Trophoblast cell (in vitro differentiated cells and primary cell): ENCODE data around the gene CDKAL1.
"Not testable (repeated sequence)": the region's sequence is repeated elsewhere in the genome, so short reads cannot be mapped to it uniquely, and the experiment has no call there.

ENCODE experiments used
- DNase-seq, 2 donors: peaks; one replicate each; pipeline ENCODE4 v3.0.0-alpha.2; 2016
- H2AFZ ChIP-seq: 2 replicates; pipeline ENCODE4 v1.6.1; 2013; ENCODE audit warnings: low read length, moderate library complexity, mild to moderate bottlenecking; ENCODE audit not compliant: insufficient read depth, poor library complexity
- H2AK5ac ChIP-seq: 2 replicates; pipeline ENCODE4 v1.6.1; 2013; ENCODE audit warnings: mild to moderate bottlenecking, low read length
- H2BK120ac ChIP-seq: 2 replicates; pipeline ENCODE4 v1.6.1; 2013; ENCODE audit warnings: low read length, mild to moderate bottlenecking, moderate library complexity; ENCODE audit not compliant: insufficient read depth, poor library complexity
- H2BK12ac ChIP-seq: 2 replicates; pipeline ENCODE4 v1.6.1; 2013; ENCODE audit warnings: mild to moderate bottlenecking, low read length, moderate library complexity
- H2BK5ac ChIP-seq: 2 replicates; pipeline ENCODE4 v1.6.1; 2013; ENCODE audit warnings: low read length, low read depth, moderate library complexity, mild to moderate bottlenecking; ENCODE audit not compliant: poor library complexity
- H3K14ac ChIP-seq: 2 replicates; pipeline ENCODE4 v1.6.1; 2013; ENCODE audit warnings: mild to moderate bottlenecking, low read length
- H3K18ac ChIP-seq: 2 replicates; pipeline ENCODE4 v1.6.1; 2013; ENCODE audit warnings: mild to moderate bottlenecking, low read length
- H3K23ac ChIP-seq: 2 replicates; pipeline ENCODE4 v1.6.1; 2013; ENCODE audit warnings: low read length
- H3K27ac ChIP-seq: 2 replicates; pipeline ENCODE4 v1.5.1; 2013; ENCODE audit warnings: low read depth, mild to moderate bottlenecking, inconsistent platforms, low read length, moderate library complexity
- H3K27me3 ChIP-seq: 2 replicates; pipeline ENCODE4 v1.6.1; 2013; ENCODE audit warnings: inconsistent platforms, mild to moderate bottlenecking, low read length, moderate library complexity; ENCODE audit not compliant: insufficient read depth
- H3K36me3 ChIP-seq, 2 experiments: 1 replicate in 1 of 2; 2 replicates in 1 of 2; pipeline ENCODE4 v1.6.1; 2013; ENCODE audit warnings: low read length in 2 of 2, mild to moderate bottlenecking in 2 of 2, moderate library complexity in 1 of 2; ENCODE audit not compliant: insufficient read depth in 2 of 2, control insufficient read depth in 1 of 2
- H3K4ac ChIP-seq: 2 replicates; pipeline ENCODE4 v1.6.1; 2013; ENCODE audit warnings: low read depth, mild to moderate bottlenecking, low read length, moderate library complexity
- H3K4me1 ChIP-seq, 2 experiments: 1 replicate in 1 of 2; 2 replicates in 1 of 2; pipeline ENCODE4 v1.6.1; 2013; ENCODE audit warnings: low read length in 2 of 2, mild to moderate bottlenecking in 2 of 2, moderate library complexity in 1 of 2; ENCODE audit not compliant: insufficient read depth in 2 of 2, control insufficient read depth in 1 of 2
- H3K4me2 ChIP-seq: 2 replicates; pipeline ENCODE4 v1.6.1; 2013; ENCODE audit warnings: inconsistent platforms, mild to moderate bottlenecking, low read length, moderate library complexity
- H3K4me3 ChIP-seq: 2 replicates; pipeline ENCODE4 v1.5.1; 2013; ENCODE audit warnings: mild to moderate bottlenecking, low read depth, low read length, inconsistent platforms
- H3K79me1 ChIP-seq: one replicate; pipeline ENCODE4 v1.6.1; 2013; ENCODE audit warnings: low read length
- H3K79me2 ChIP-seq: 2 replicates; pipeline ENCODE4 v1.6.1; 2013; ENCODE audit warnings: low read length, mild to moderate bottlenecking; ENCODE audit not compliant: control insufficient read depth, insufficient read depth, poor library complexity
- H3K9ac ChIP-seq: 2 replicates; pipeline ENCODE4 v1.6.1; 2013; ENCODE audit warnings: mild to moderate bottlenecking, low read length
- H3K9me3 ChIP-seq: 2 replicates; pipeline ENCODE4 v1.6.1; 2013; ENCODE audit warnings: low read depth, mild to moderate bottlenecking, control low read depth, inconsistent platforms, low read length; ENCODE audit not compliant: insufficient read depth
- H4K12ac ChIP-seq: 2 replicates; pipeline ENCODE4 v1.6.1; 2013; ENCODE audit warnings: low read depth, mild to moderate bottlenecking, low read length, moderate library complexity
- H4K8ac ChIP-seq: 2 replicates; pipeline ENCODE4 v1.6.1; 2013; ENCODE audit warnings: low read depth, mild to moderate bottlenecking, low read length, moderate library complexity
- H4K91ac ChIP-seq: one replicate; pipeline ENCODE4 v1.6.1; 2013; ENCODE audit warnings: low read depth, mild to moderate bottlenecking, low read length, moderate library complexity
- WGBS: extraction: QIAGEN DNeasy Blood & Tissue Kit; methylation state at CpG from one replicate; pipeline ENCODE4 v1.1.7; 2013; ENCODE audit warnings: missing lambda C conversion rate; ENCODE audit not compliant: insufficient read length, insufficient coverage; ENCODE audit errors: extremely low coverage; 5-methylcytosine and 5-hydroxymethylcytosine counted together

The CDKAL1 gene

DNA sequence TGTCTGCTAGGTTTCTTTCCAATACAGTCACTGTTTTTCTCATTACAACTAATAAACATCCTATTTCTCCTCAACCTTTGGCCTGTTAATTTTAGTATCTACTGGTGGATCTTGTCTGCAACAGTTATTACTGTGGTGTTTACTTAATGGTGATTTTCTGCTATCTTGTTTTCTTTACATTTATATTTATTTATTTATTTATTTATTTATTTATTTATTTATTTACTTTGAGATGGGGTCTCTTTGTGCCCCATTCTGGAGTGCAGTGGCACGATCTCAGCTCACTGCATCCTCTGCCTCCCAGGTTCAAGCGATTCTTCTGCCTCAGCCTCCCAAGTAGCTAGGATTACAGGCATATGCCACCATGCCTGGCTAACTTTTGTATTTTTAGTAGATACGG lies 15.1 kb downstream of the CDKAL1 start:
- not testable (repeated sequence) for H2AFZ ChIP-seq, H3K4me1 ChIP-seq

DNA sequence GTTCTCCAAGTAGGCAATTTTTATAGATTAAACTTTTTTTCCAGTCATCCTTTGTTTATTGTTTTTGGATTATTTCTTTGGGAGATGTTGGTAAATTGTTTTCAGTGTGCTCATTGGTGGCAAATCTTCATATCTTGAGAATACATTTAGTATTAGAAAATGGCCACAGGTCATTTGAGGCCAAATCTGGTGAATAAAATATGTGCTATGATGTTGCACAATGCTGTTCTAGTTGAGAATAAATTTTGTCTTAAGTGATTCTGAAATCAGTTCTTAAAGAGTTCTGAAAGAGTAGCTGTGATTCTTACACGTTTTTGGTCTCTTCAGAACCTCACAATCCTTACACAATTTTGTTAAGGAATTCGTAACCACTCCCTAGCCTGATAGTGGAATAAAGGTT lies 20.1 kb downstream of the CDKAL1 start:
- H2BK12ac ChIP-seq, result no peak overlapping the region
- no peak overlapping the region for H4K91ac ChIP-seq
- no peaks in the 10 kb centered on the region for H3K9me3 ChIP-seq
- no peak overlapping the region for H2AK5ac ChIP-seq
- H2BK120ac ChIP-seq, result no peak overlapping the region
- H3K79me1 ChIP-seq, result no peaks in the 10 kb centered on the region
- H3K4me2 ChIP-seq, result no peak overlapping the region
- no peak overlapping the region for H3K4ac ChIP-seq
- no peak overlapping the region for H2AFZ ChIP-seq
- no peak overlapping the region for H3K14ac ChIP-seq
- H3K27me3 ChIP-seq, result no peaks in the 10 kb centered on the region
- no peak overlapping the region for H3K23ac ChIP-seq
- no CpG with 5 or more reads among the region's 2 CpGs for WGBS
- H3K4me3 ChIP-seq, result no peak overlapping the region
- no peak for DNase-seq
- no peak overlapping the region for H3K18ac ChIP-seq
- no peaks in the 10 kb centered on the region for H3K4me1 ChIP-seq
- no peak overlapping the region for H3K27ac ChIP-seq
- no peak overlapping the region for H3K9ac ChIP-seq
- no peak overlapping the region for H4K12ac ChIP-seq
- H3K36me3 ChIP-seq, result peaks cover 2 to 5% of the 10 kb centered on the region in 2 experiments
- no peaks in the 10 kb centered on the region for H3K79me2 ChIP-seq
- H4K8ac ChIP-seq, result no peak overlapping the region
- H2BK5ac ChIP-seq, result no peak overlapping the region

More for the DNA sequence above, 15.1 kb downstream of the CDKAL1 start:
- not testable (repeated sequence) for H4K8ac ChIP-seq, H3K27me3 ChIP-seq, H2BK12ac ChIP-seq, H2BK5ac ChIP-seq, H2AK5ac ChIP-seq, H3K27ac ChIP-seq, H3K9me3 ChIP-seq, H2BK120ac ChIP-seq, H3K18ac ChIP-seq, H4K91ac ChIP-seq, H3K14ac ChIP-seq, H3K79me2 ChIP-seq, H3K23ac ChIP-seq, H3K4ac ChIP-seq, H3K4me3 ChIP-seq, H3K79me1 ChIP-seq, H3K4me2 ChIP-seq, DNase-seq, H4K12ac ChIP-seq, H3K36me3 ChIP-seq, H3K9ac ChIP-seq
- no CpG with 5 or more reads among the region's 3 CpGs for WGBS

DNA sequence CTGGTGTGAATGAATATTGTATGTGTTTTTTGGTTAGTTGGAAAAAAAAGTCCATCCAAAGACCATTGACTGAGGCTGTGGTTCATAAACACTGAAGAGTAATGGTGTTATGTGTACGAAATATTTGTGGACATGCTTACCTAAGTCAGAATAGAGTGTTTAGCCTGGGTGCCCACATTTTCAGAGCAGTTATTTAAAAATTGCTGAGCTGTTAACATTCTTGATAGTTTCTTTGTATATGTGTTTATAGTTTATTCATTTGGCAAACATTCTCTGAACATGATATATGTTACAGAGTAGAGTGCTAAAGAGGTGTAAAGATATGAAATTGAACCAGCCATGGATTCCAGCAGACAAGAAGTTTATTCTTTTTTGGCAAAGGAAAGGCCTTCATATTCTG lies 20.6 kb downstream of the CDKAL1 start:
- no CpG with 5 or more reads among the region's 1 CpG for WGBS
- H2BK120ac ChIP-seq, result no peak overlapping the region

DNA sequence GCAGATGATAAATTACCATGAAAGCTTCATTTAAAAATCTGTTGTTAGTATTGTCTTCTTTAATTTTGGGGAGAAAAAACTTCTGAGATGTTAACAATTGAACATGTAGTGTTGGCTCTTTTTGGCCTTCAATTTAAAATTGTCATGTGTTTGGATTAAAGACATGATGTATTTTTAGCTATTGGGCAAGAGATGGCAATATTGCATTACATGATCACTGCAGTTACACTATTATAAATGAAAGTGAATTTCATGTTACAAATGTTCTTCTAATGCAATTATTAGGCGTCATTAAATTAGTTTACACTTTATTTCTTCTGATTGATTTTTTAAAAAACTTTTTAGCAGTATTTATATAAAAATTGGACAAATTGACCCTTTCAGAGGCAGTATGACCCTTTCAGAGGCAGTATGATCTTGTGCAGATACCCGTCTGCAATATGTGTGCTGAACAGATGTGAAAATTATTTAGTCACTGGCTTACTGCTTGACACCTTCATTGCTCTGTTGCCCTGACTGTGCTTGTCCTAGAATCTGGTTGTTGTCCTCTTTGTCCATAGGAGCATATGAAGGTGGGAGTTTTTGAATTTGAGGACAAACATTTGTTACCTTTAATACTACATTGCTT lies 25.8 kb downstream of the CDKAL1 start:
- no peak overlapping the region for H2AK5ac ChIP-seq
- WGBS, result no CpG with 5 or more reads among the region's 2 CpGs

More for the DNA sequence above, 20.6 kb downstream of the CDKAL1 start:
- Histone ChIP-seq H4K91ac (no peak overlapping the region), H4K12ac (no peak overlapping the region), H2AFZ (no peak overlapping the region), H3K27ac (no peak overlapping the region), H3K36me3 (peaks cover 2 to 3% of the 10 kb centered on the region in 2 experiments), H3K9ac (no peak overlapping the region), H3K4me2 (no peak overlapping the region), H3K4ac (no peak overlapping the region), H3K9me3 (no peaks in the 10 kb centered on the region), H3K79me1 (no peaks in the 10 kb centered on the region), H2BK12ac (no peak overlapping the region), H3K18ac (no peak overlapping the region), H3K23ac (no peak overlapping the region), H3K14ac (no peak overlapping the region), H3K4me1 (no peaks in the 10 kb centered on the region), H3K79me2 (no peaks in the 10 kb centered on the region), H2BK5ac (no peak overlapping the region), H2AK5ac (no peak overlapping the region), H4K8ac (no peak overlapping the region), H3K27me3 (no peaks in the 10 kb centered on the region), H3K4me3 (no peak overlapping the region)
- no peak for DNase-seq

More for the DNA sequence above, 25.8 kb downstream of the CDKAL1 start:
- H3K18ac ChIP-seq, result no peak overlapping the region
- no peak overlapping the region for H3K14ac ChIP-seq
- no peak overlapping the region for H3K4me2 ChIP-seq
- H3K36me3 ChIP-seq, result peaks cover 0 to 3% of the 10 kb centered on the region in 2 experiments
- no peak overlapping the region for H2AFZ ChIP-seq
- H2BK120ac ChIP-seq, result no peak overlapping the region
- no peak overlapping the region for H3K4ac ChIP-seq
- H3K4me1 ChIP-seq, result no peaks in the 10 kb centered on the region
- no peaks in the 10 kb centered on the region for H3K79me1 ChIP-seq
- H2BK5ac ChIP-seq, result no peak overlapping the region
- no peak overlapping the region for H4K91ac ChIP-seq
- H3K79me2 ChIP-seq, result no peaks in the 10 kb centered on the region
- H3K9ac ChIP-seq, result no peak overlapping the region
- H4K8ac ChIP-seq, result no peak overlapping the region
- no peak for DNase-seq
- H3K4me3 ChIP-seq, result no peak overlapping the region
- no peak overlapping the region for H3K23ac ChIP-seq
- H3K27ac ChIP-seq, result no peak overlapping the region
- H3K27me3 ChIP-seq, result no peaks in the 10 kb centered on the region
- no peaks in the 10 kb centered on the region for H3K9me3 ChIP-seq
- H4K12ac ChIP-seq, result no peak overlapping the region
- no peak overlapping the region for H2BK12ac ChIP-seq
